ENCODE data around the gene FUT1. TPM values are rescaled to one million over a fixed set of nuclear protein-coding genes. Genes with fewer than 3 reads are reported as not detected.

The FUT1 gene
- total RNA-seq, result 0.06 and 0.29 TPM in 2 replicates

DNA sequence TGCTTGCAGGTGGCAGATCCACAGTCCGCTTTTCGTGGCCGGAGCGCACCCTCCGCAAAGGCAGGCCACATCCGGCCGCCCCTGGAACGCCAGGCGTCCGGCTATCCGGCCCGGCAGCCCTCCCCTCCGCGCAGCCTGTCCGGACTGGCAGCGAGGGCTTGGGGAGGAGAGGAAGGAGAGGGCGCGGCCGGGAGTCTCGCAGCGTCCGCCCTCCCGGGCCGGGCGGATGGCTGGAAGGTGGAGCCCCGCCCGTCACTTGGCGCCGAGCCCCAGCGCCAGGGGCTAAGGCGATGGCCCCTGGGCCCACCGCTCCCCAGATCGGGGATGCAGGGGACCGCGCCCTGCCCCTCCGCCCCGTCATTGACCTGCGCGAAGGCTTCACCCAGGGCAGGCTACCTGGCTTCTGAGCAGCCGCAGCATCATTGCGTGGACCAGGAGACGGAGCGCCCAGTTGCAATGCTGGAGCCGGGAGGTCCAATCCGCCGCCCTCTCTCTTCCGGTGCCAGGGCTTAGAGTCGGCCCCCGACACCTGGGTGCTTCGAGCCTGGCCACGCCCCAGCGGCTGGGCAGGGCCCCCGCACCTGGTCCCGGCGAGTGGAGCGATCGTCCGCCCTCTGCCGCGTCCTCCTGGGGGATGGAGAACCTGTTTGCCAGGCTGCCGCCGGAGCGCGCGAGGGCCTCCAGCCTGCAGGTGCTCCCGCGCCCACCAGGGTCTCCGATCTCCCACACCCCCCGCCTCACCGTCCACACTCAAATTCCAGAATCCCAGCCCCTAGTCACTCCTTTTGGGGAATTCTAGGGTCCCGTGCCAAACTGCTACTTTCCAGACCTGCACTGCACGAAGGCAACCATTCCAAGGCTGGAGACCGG, at the start of gene FUT1:
FUT1 (minus strand) TSS at position 146 of the 870 bp plus-strand sequence. CDS start 1,360 bp downstream, outside the sequence.

DNA sequence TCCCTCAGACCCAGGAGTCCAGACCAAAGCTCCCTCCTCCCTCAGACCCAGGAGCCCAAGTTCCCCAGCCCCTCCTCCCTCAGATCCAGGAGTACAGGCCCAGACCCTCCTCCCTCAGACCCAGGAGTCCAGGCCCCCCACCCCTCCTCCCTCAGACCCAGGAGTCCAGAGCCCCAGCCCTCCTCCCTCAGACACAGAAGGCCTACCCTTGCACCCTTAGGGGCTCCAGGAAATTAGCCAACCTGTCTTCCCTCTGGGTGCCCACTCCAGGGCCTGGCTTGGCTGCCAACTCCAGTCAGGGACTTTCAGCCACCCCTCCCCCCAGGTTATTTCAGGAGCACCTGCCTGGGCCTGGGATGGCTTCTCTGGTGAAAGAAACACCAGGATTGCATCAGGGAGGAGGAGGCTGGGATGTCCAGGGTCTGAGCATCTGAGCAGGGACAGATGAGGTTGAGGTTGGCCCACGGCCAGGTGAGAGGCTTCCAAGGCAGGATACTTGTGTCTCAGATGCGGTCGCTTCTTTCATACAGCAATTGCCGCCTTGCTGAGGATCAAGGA, 2.7 kb upstream of the FUT1 start, which contains the start of gene FGF21:
FGF21 (plus strand) TSS at position 441 of the 558 bp plus-strand sequence. CDS start 713 bp downstream, outside the sequence.

DNA sequence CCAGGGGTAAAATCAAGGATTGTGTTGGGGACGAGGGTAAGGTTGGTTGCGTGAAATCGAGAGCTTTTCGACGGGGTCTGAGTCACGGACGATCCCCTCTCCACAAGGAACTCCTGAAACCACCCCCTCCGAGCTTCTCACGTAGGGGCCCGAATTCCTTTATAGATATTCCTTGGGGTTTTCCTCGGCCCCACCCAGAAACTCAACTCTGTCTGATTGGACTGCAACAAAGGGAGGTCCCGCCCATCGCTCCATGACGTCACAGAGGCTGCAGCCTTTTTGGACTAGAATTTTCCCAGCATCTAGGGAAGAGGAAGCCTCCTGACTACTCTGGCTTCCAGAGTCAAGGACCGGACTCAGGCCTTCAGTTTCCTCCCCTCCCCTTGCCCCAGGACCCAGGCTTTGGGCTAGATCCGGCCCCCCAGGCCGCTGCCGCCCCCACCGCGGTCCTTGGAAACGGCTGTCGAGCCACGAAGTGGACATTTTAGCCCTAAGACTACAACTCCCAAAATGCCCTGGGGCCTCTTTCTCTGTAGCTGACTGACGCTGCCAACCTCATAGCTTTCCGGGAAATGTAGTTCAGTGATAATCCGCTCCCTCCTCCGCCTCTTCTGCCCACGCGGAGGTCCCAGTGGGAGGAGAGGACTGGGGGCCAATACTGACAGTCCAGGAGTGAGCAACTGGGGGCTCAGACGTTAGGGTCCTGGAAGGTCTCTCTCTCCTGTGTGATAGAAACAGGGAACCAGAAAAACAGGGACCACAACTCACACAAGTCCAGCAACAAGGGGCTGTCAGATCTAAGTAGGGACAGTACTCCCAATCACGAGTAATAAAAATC, 5.5 kb downstream of the FUT1 start, which contains the start of gene IZUMO1:
IZUMO1 (minus strand) TSS at position 172 of the 838 bp plus-strand sequence. CDS start 1,050 bp downstream, outside the sequence.

DNA sequence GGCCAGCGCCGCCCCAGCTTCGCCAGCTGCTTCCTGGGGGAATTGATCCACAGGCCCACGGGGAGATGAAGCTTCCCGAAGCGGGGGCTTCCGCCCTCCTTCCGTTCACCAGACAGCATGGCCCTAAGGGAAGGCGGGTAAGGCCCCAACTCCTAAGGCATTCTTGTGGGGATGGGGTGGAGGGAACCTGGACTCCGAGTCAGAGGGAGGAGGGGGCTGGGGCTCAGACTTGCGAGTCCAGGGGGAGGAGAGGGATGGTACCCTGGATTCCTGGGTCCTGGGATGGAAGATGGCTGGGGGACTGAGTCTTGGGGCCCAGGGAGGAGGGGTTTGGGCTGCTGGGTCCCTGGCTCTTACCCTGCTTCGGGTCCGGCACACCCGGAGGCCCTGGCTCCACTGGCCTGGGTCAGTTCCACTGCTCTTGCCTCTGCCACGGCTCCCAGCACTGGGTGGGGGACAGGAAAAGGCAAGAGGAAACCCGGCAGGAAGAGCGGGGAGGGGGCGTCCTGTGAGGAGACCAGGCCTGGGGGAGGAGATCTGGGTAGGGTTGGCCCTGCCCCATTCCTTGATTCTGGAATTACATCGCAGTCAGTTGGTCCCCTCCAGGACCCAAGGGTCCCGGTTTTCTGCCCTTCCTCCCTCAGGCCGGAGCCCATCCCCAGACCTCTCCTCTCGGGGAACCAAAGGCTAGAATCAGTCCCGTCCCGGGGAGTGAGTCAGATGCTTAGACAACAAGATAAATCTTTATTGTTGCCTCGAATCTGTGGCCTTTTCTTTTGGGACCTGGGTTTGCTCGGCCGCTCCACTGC, 12.1 kb downstream of the FUT1 start, which contains the start of gene RASIP1:
RASIP1 (minus strand) TSS at position 447 of the 809 bp plus-strand sequence; CDS start at position 119, 328 bp downstream.

DNA sequence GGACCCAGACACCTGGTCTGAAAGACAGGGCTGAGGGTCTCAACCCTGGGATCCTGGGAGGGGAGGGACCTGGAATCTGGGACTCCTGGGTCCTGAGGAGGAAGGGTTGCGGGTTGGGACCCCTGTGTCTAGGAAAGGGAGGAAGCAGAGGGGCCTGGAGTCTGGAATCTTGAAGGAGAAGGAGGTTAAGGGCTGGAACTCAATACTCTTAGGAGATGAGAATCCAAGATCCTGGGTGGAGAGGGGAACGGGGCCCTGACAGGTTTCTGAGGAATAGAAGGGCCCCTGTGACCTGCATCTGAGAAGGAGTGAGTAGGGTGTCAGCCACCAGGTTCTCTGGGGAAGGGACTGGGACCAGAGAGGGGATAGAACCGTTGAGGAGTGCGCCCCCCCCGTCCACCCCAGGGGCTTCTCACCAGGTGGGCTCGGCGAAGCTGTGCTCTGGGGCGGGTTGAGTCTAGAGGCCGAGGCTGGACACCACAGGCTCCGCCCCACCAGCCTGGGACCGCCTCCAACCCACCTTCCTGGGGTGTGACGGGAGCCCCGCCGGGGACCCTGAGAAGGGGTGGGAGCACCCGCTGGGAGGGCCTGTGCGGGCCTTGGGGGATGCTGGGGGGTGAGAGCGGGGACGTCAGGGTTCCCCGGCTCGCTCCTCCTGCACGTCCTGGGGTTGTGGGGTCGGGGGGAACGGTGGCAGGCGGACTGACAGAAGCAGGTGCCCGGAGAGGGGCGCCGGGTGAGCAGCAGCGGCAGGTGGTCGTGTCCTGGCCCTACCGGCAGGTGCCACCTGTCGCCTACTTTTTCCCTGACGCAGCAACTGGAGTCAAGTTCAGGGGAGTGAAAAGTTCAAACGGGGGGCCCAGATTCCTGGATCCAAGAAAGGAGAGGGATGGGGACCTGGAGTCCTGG, 32.9 kb downstream of the FUT1 start, which contains the start of gene MAMSTR:
MAMSTR (minus strand) TSS at position 463 of the 909 bp plus-strand sequence. CDS start 694 bp downstream, outside the sequence.

Other genes with a start within 250 kb of the FUT1 start
- not detected in 2 replicates for gene LMTK3, start 240.8 kb downstream of the FUT1 start, total RNA-seq
- gene SULT2B1, start 200.5 kb downstream of the FUT1 start, total RNA-seq, result not detected in 2 replicates
- not detected in 2 replicates for gene SPACA4, start 145.9 kb downstream of the FUT1 start, total RNA-seq
- not detected in 2 replicates for gene FAM83E, start 137.6 kb downstream of the FUT1 start, total RNA-seq
- gene RPL18, start 133.5 kb downstream of the FUT1 start, total RNA-seq, result 2,209 and 2,294 TPM in 2 replicates
- 11.5 and 14.0 TPM in 2 replicates for gene SPHK2, start 133.1 kb downstream of the FUT1 start, total RNA-seq
- gene DBP, start 115.3 kb downstream of the FUT1 start, total RNA-seq, result 11.5 and 14.2 TPM in 2 replicates
- 1.3 and 2.5 TPM in 2 replicates for gene CA11, start 106.5 kb downstream of the FUT1 start, total RNA-seq
- not detected in 2 replicates for gene NTN5, start 79.6 kb downstream of the FUT1 start, total RNA-seq
- gene FUT2, start 56.7 kb downstream of the FUT1 start, total RNA-seq, result not detected in 2 replicates
- gene MAMSTR, start 32.9 kb downstream of the FUT1 start, total RNA-seq, result 0.62 and 2.3 TPM in 2 replicates
- gene RASIP1, start 12.0 kb downstream of the FUT1 start, total RNA-seq, result 3.7 and 4.1 TPM in 2 replicates
- gene IZUMO1, start 5.7 kb downstream of the FUT1 start, total RNA-seq, result not detected in 2 replicates
- not detected in 2 replicates for gene FGF21, start 2.9 kb upstream of the FUT1 start, total RNA-seq
- 25.1 and 30.3 TPM in 2 replicates for gene BCAT2, start 58.4 kb upstream of the FUT1 start, total RNA-seq
- gene HSD17B14, start 83.8 kb upstream of the FUT1 start, total RNA-seq, result 3.0 TPM in 1 of 2 replicates, not detected in the other
- gene PLEKHA4, start 116.0 kb upstream of the FUT1 start, total RNA-seq, result 47.2 and 48.1 TPM in 2 replicates
- gene PPP1R15A, start 119.8 kb upstream of the FUT1 start, total RNA-seq, result 28.2 and 33.1 TPM in 2 replicates
- not detected in 2 replicates for gene TULP2, start 146.1 kb upstream of the FUT1 start, total RNA-seq
- gene NUCB1, start 147.7 kb upstream of the FUT1 start, total RNA-seq, result 544 and 558 TPM in 2 replicates
- not detected in 2 replicates for gene DHDH, start 181.1 kb upstream of the FUT1 start, total RNA-seq
- 78.0 and 87.6 TPM in 2 replicates for gene BAX, start 202.2 kb upstream of the FUT1 start, total RNA-seq
- gene FTL, start 212.7 kb upstream of the FUT1 start, total RNA-seq, result 7,879 and 9,183 TPM in 2 replicates
- 67.8 and 76.5 TPM in 2 replicates for gene GYS1, start 240.7 kb upstream of the FUT1 start, total RNA-seq
- 90.5 and 99.1 TPM in 2 replicates for gene RUVBL2, start 241.2 kb upstream of the FUT1 start, total RNA-seq

Measured in cardiac ventricle fibroblast (primary cell).